Natural killer cell (primary cell): Measurements from ENCODE around the gene CDH18. TPM values are rescaled to one million over a fixed set of nuclear protein-coding genes. Genes with fewer than 3 reads are reported as not detected.

ENCODE experiments used
- ATAC-seq, 3 donors: fragments of 150-1000 bp in 2 of 3; fragments of 200-7000 bp in 1 of 3; cut with Tn5 transposase; 1 replicate in 1 of 3; 2 replicates in 2 of 3; pipeline ENCODE4 v1.10.0; 2021; ENCODE audit warnings: mild to moderate bottlenecking in 2 of 3, moderate library complexity in 2 of 3
- DNase-seq, 2 donors: peaks; one replicate each; pipeline versions ENCODE4 v3.0.0 to v3.0.0-alpha.2; 2013 to 2021; ENCODE audit warnings: mixed read lengths in 1 of 2
- H3K27ac ChIP-seq: one replicate; pipeline ENCODE4 v1.5.1; 2013; ENCODE audit warnings: mild to moderate bottlenecking, low read length
- H3K27me3 ChIP-seq: one replicate; pipeline ENCODE4 v1.6.1; 2013; ENCODE audit warnings: low read length; ENCODE audit not compliant: control insufficient read depth, insufficient read depth
- H3K36me3 ChIP-seq: one replicate; pipeline ENCODE4 v1.6.1; 2013; ENCODE audit warnings: low read length; ENCODE audit not compliant: control insufficient read depth, insufficient read depth
- H3K4me1 ChIP-seq: one replicate; pipeline ENCODE4 v1.6.1; 2013; ENCODE audit warnings: low read length; ENCODE audit not compliant: control insufficient read depth, insufficient read depth
- H3K4me3 ChIP-seq: one replicate; pipeline ENCODE4 v1.5.1; 2013; ENCODE audit warnings: low read length
- H3K9me3 ChIP-seq: one replicate; pipeline ENCODE4 v1.6.1; 2013; ENCODE audit warnings: low read length; ENCODE audit not compliant: control insufficient read depth, insufficient read depth
- H3K27ac Mint-ChIP-seq, 2 donors: one replicate each; pipeline ENCODE4 v1.8.0; 2022; ENCODE audit warnings: mild to moderate bottlenecking in 2 of 2, mixed read lengths in 2 of 2, moderate library complexity in 1 of 2
- H3K27me3 Mint-ChIP-seq, 2 donors: one replicate each; pipeline ENCODE4 v1.8.0; 2022; ENCODE audit warnings: low read depth in 2 of 2, mixed read lengths in 2 of 2
- H3K36me3 Mint-ChIP-seq: one replicate; pipeline ENCODE4 v1.8.0; 2022; ENCODE audit warnings: mixed read lengths
- H3K4me1 Mint-ChIP-seq, 2 donors: one replicate each; pipeline ENCODE4 v1.8.0; 2022; ENCODE audit warnings: mixed read lengths in 2 of 2
- H3K4me3 Mint-ChIP-seq: one replicate; pipeline ENCODE4 v1.8.0; 2022; ENCODE audit warnings: mild to moderate bottlenecking, moderate library complexity, mixed read lengths
- H3K9me3 Mint-ChIP-seq, 2 donors: one replicate each; pipeline ENCODE4 v1.8.0; 2022; ENCODE audit warnings: mixed read lengths in 2 of 2
- CTCF ChIP-seq: fragments of 200-600 bp; IDR thresholded peaks from one replicate; pipeline ENCODE4 v1.8.0; 2022; ENCODE audit warnings: antibody characterized with exemption
- WGBS: methylation state at CpG from one replicate; pipeline ENCODE4 v1.1.7; 2013; ENCODE audit warnings: missing lambda C conversion rate; ENCODE audit not compliant: insufficient coverage; 5-methylcytosine and 5-hydroxymethylcytosine counted together
- intact Hi-C: fragments of 100-400 bp; cut with micrococcal nuclease; formaldehyde crosslinking; loops from one replicate; pipeline ENCODE4 v1.14.2; 2022
- total RNA-seq, 4 donors: library from RNA; stranded (reverse); fragments of 120-200 nt in 1 of 4; gene quantifications; one replicate each; pipeline versions ENCODE4 v1.2.3 to v1.2.4, GENCODE V29; 2013 to 2022

Gene CDH18
- total RNA-seq, 3 donors from 2014 or later (not counting 1 experiment from before 2014, with no cell fraction given) = not detected

- Mint-ChIP-seq H3K9me3 (peaks cover 16% of the 10 kb centered on the region in 2 donors), H3K4me3 (no peak overlapping the region), H3K27ac (no peak overlapping the region), H3K4me1 (no peaks in the 10 kb centered on the region), H3K27me3 (no peaks in the 10 kb centered on the region), H3K36me3 (no peaks in the 10 kb centered on the region)
- Histone ChIP-seq H3K27ac (no peak overlapping the region), H3K27me3 (no peaks in the 10 kb centered on the region), H3K36me3 (no peaks in the 10 kb centered on the region), H3K9me3 (peaks cover 6% of the 10 kb centered on the region), H3K4me3 (no peak overlapping the region), H3K4me1 (no peaks in the 10 kb centered on the region)
- TF ChIP-seq CTCF = no peak
- intact Hi-C loops = no loop called here
- DNase-seq = no peak
- no peak for ATAC-seq
Measured at GRCh38 chr5:19751326-19751725, 236.7 kb downstream of the CDH18 start.

GRCh38 chr5:19745247-19745646 is 242.8 kb downstream of the CDH18 start:
- no peaks in the 10 kb centered on the region for H3K27me3 ChIP-seq
- H3K9me3 ChIP-seq = peaks cover 4% of the 10 kb centered on the region
- Mint-ChIP-seq H3K27me3 (no peaks in the 10 kb centered on the region), H3K36me3 (no peaks in the 10 kb centered on the region), H3K9me3 (peaks cover 12 to 18% of the 10 kb centered on the region in 2 donors), H3K4me3 (no peak overlapping the region), H3K27ac (no peak overlapping the region), H3K4me1 (no peaks in the 10 kb centered on the region)
- no peak overlapping the region for H3K4me3 ChIP-seq
- no peaks in the 10 kb centered on the region for H3K36me3 ChIP-seq
- no peak for TF ChIP-seq CTCF
- DNase-seq (no peak), ATAC-seq (no peak)
- H3K27ac ChIP-seq = no peak overlapping the region
- intact Hi-C loops = no loop called here
- 43% methylated on average over 2 of the region's 3 CpGs for WGBS
- no peaks in the 10 kb centered on the region for H3K4me1 ChIP-seq

- no peaks in the 10 kb centered on the region for H3K27me3 ChIP-seq
- no peak overlapping the region for H3K27ac ChIP-seq
- H3K4me1 Mint-ChIP-seq = no peaks in the 10 kb centered on the region
- no peak for DNase-seq
- H3K36me3 ChIP-seq = no peaks in the 10 kb centered on the region
- no peak for ATAC-seq
- H3K27ac Mint-ChIP-seq = no peak overlapping the region
- H3K9me3 ChIP-seq = no peaks in the 10 kb centered on the region
- H3K27me3 Mint-ChIP-seq = no peaks in the 10 kb centered on the region
- H3K4me3 Mint-ChIP-seq = no peak overlapping the region
- H3K4me1 ChIP-seq = no peaks in the 10 kb centered on the region
- no peak for TF ChIP-seq CTCF
- peaks cover 8 to 23% of the 10 kb centered on the region in 2 donors for H3K9me3 Mint-ChIP-seq
- no peak overlapping the region for H3K4me3 ChIP-seq
- 95% methylated on average over 1 of the region's 1 CpG for WGBS
- intact Hi-C loops = no loop called here
- H3K36me3 Mint-ChIP-seq = no peaks in the 10 kb centered on the region
Measured at GRCh38 chr5:19739671-19740070, 248.3 kb downstream of the CDH18 start.

GRCh38 chr5:19734776-19735175 is 253.2 kb downstream of the CDH18 start:
- ATAC-seq (no peak), DNase-seq (no peak)
- Histone ChIP-seq H3K4me1 (no peaks in the 10 kb centered on the region), H3K36me3 (no peaks in the 10 kb centered on the region), H3K27me3 (no peaks in the 10 kb centered on the region), H3K27ac (no peak overlapping the region), H3K4me3 (no peak overlapping the region), H3K9me3 (peaks cover 5% of the 10 kb centered on the region)
- peaks cover 7% of the 10 kb centered on the region for H3K36me3 Mint-ChIP-seq
- H3K27ac Mint-ChIP-seq = no peak overlapping the region
- intact Hi-C loops = no loop called here
- peaks cover 11 to 22% of the 10 kb centered on the region in 2 donors for H3K9me3 Mint-ChIP-seq
- WGBS = no CpG with 5 or more reads among the region's 1 CpG
- no peaks in the 10 kb centered on the region for H3K4me1 Mint-ChIP-seq
- H3K27me3 Mint-ChIP-seq = no peaks in the 10 kb centered on the region
- no peak overlapping the region for H3K4me3 Mint-ChIP-seq
- TF ChIP-seq CTCF = no peak
